ENCODE results near the gene ROBO2.

ROBO2 gene

DNA sequence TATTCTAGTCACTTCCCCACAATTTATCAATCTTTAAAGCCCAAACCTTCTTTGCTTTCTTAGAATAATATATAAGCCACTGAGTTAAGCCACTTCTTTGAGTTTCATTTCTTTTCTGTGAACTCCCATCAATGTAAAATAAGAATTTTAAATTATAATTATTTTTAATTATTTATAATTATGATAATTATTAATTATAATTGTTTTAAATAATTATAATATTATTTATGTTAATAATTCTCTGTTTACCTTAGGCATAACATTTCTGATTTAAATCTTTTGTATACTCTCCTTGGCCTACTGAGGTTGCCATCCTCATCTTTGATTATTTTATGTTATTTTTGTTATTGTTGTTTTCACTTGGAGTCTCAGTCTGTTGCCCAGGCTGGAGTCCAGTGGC lies 644.2 kb downstream of the ROBO2 start:
- TF ChIP-seq, protein P1, sequence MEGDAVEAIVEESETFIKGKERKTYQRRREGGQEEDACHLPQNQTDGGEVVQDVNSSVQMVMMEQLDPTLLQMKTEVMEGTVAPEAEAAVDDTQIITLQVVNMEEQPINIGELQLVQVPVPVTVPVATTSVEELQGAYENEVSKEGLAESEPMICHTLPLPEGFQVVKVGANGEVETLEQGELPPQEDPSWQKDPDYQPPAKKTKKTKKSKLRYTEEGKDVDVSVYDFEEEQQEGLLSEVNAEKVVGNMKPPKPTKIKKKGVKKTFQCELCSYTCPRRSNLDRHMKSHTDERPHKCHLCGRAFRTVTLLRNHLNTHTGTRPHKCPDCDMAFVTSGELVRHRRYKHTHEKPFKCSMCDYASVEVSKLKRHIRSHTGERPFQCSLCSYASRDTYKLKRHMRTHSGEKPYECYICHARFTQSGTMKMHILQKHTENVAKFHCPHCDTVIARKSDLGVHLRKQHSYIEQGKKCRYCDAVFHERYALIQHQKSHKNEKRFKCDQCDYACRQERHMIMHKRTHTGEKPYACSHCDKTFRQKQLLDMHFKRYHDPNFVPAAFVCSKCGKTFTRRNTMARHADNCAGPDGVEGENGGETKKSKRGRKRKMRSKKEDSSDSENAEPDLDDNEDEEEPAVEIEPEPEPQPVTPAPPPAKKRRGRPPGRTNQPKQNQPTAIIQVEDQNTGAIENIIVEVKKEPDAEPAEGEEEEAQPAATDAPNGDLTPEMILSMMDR (IDR thresholded peaks at IDR 0.05; ENCODE audit: low read depth, low read length): no peak
- DNase-seq (ENCODE audit: extremely low read depth, low read depth): no peak

DNA sequence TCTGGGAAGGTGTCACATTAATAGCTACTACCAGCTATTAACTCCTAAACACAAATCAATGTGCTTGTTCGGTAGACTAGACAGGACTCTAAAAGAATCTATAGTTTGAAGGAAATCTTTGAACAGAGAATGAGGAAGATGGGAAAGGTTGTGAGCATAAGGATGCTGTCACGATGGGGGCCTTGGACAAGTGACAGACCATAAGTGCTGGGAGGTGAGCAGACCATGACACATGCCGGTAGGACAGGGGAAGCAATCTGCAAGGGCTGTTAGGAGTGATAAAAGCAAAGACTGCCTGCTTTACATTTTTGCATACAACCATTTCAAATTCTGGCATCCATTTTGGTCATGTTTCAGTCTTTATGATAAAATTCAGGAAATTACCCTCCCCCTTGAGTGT lies 645.8 kb downstream of the ROBO2 start:
- TF ChIP-seq, protein P1 (IDR thresholded peaks at IDR 0.05; ENCODE audit: low read depth, low read length): no peak
- DNase-seq (ENCODE audit: extremely low read depth, low read depth): no peak

DNA sequence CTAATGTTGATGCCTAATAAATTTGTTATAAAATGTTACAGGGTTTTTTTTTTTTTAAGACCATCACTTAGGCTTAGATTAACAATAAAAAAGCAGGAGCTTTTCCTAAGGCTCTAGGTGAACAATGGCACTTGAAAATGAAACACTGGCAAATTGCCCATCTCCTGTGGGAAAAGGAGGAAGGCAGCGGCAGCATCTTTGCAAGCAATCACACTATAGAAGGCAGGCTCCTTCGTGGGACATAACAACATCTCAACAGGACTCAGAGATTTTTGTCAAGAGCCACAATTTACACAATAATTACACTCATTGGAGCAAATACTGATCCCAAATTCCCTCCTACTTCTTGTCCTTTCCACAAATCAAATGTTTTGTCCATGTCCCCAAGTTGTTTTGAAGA lies 646.7 kb downstream of the ROBO2 start:
- no peak for DNase-seq (ENCODE audit: extremely low read depth, low read depth)
- TF ChIP-seq, protein P1 (IDR thresholded peaks at IDR 0.05; ENCODE audit: low read depth, low read length): no peak

DNA sequence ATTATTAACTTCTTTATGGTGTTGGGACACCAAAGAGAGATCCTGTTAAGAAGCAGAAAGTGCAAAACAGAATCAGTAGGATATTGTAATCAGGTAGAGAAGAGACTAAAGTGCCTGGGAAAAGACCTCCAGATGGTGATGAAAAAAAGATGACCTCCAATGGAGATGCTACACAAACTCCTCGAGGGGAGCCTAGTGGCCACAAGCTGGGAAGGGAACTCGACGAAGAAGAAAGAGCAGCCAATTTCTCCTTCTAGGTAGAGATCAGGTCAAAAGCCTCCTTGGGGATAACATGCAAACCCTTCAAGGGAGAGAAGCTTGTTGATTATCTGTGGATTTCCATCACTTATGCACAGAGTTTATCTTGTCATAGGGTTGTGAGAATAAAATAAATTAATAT lies 647.6 kb downstream of the ROBO2 start:
- TF ChIP-seq, protein P1 (IDR thresholded peaks at IDR 0.05; ENCODE audit: low read depth, low read length): no peak
- no peak for DNase-seq (ENCODE audit: extremely low read depth, low read depth)

DNA sequence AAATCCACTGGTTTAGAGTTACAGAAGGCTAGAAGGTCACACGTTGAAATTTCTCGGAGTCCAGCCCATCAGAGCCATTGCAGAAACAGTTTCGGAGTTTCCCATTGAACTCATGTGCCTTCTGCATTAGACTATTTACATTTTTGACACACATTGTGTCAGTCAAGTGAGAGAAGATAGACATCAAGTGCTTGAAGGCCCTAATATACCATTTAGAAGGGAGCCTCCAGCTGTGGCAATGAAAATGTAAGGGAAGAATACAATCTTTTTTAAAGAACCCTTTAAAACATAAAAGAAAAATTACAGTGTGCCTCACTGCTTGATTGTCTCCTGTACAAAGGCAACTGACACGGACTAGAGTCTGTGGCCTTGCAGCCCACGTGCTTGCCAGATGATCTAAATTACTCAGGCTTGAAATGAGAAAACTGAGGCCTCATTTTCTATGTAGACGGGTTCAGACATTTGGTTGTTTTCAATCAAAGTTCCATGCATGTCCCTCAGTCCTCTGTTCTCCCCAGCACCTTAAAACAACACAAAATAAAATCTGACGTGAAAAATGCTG lies 650.5 kb downstream of the ROBO2 start:
- DNase-seq (ENCODE audit: extremely low read depth, low read depth): no peak
- TF ChIP-seq, protein P1 (IDR thresholded peaks at IDR 0.05; ENCODE audit: low read depth, low read length): no peak

DNA sequence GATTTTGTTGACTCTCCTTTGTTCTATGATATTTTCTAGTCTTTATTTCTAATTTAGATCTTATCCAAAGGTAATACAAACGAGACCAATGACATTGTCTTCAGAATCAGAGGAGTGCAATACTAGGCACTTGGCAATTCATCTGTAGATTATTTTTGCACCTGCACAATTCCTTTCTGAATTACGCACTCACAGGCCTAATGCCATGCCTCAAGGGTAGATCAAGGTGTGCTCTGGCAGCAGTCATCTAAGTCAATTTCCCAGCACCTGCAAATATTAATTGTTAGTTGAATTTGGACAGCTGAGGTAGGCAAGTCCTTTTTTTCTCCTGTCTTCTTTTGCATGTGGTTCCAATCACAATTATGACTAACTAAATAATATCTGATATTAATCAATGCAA lies 653.2 kb downstream of the ROBO2 start:
- no peak for DNase-seq (ENCODE audit: extremely low read depth, low read depth)
- TF ChIP-seq, protein P1 (IDR thresholded peaks at IDR 0.05; ENCODE audit: low read depth, low read length): no peak

DNA sequence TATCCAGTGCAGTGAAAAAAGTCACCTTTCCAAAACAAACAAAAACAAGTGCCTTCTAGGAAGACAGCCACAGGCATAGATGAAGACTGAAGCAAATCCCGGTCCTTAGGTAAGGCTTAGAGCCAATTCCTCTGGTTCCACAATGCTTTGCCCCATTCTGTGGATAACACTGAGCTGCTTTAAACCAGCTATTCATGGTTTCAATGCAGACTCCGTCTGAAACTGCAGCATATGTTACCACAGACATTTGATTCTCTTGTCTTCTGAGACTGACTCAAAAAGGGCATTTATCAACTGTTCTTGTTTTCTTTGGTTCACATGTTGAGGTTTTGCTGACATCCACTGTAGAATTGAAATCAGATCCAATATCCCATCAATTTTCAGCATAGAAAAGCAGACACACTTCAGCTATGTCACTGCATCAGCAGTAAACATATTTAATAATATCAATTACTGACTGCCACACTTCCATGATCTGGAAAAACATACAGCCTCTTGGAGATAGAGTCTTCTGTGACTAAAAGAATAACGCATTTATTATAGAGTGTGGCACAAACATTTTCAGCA lies 659.3 kb downstream of the ROBO2 start:
- TF ChIP-seq, protein P1 (IDR thresholded peaks at IDR 0.05; ENCODE audit: low read depth, low read length): no peak
- no peak for DNase-seq (ENCODE audit: extremely low read depth, low read depth)

Measured in AG09319 (cell line).